Tibial nerve (tissue), 3 donors: ENCODE data around the gene OTX1.

Experiments
- CTCF ChIP-seq, 5 experiments: fragments of 200-600 bp in 3 of 5; fragments of 450-650 bp in 2 of 5; sonication (generic) in 3 of 5; IDR thresholded peaks; one replicate each; pipeline ENCODE4 v1.5.1; 2016 to 2019; ENCODE audit warnings: antibody characterized with exemption in 5 of 5, mild to moderate bottlenecking in 3 of 5, moderate library complexity in 2 of 5
- POLR2A ChIP-seq, 2 donors: fragments of 450-650 bp; IDR thresholded peaks; one replicate each; pipeline ENCODE4 v1.6.1; 2017; ENCODE audit warnings: antibody characterized with exemption in 2 of 2, mild to moderate bottlenecking in 2 of 2, moderate library complexity in 2 of 2

GRCh38 chr2:63035169-63035568 lies 15.5 kb upstream of the OTX1 start:
- TF ChIP-seq CTCF (IDR thresholded peaks at IDR 0.05) (no peak), POLR2A (IDR thresholded peaks at IDR 0.05) (no peak)
